ENCODE data around the gene CYB5R2. TPM values are rescaled to one million over a fixed set of nuclear protein-coding genes. Genes with fewer than 3 reads are reported as not detected.

The CYB5R2 gene
- total RNA-seq (2022; extraction: Qiagen RNA extraction; ENCODE audit: low read depth): 3.8 to 5.5 TPM (median 4.5 TPM) in 5 replicates

GRCh38 chr11:7672960-7673723 is at the start of gene CYB5R2:
TSS of gene CYB5R2 (minus strand) at chr11:7673500. CDS start at chr11:7672825, 675 bp downstream.

GRCh38 chr11:7706377-7706776 is 33.1 kb upstream of the CYB5R2 start, which contains the start of gene OVCH2:
TSS of gene OVCH2 (minus strand) at chr11:7706477. CDS start at chr11:7706394, 83 bp downstream.

Other genes starting within 250 kb of the CYB5R2 start
- 0.02 TPM in 1 of 5 replicates, not detected in the others for gene OLFML1, start 188.0 kb downstream of the CYB5R2 start, total RNA-seq (2022; extraction: Qiagen RNA extraction; ENCODE audit: low read depth)
- 11.4 to 15.5 TPM (median 12.0 TPM) in 5 replicates for gene PPFIBP2, start 159.5 kb downstream of the CYB5R2 start, total RNA-seq (2022; extraction: Qiagen RNA extraction; ENCODE audit: low read depth)
- gene OVCH2, start 33.0 kb upstream of the CYB5R2 start, total RNA-seq (2022; extraction: Qiagen RNA extraction; ENCODE audit: low read depth): not detected in 5 replicates
- not detected in 5 replicates for gene OR5P2, start 123.4 kb upstream of the CYB5R2 start, total RNA-seq (2022; extraction: Qiagen RNA extraction; ENCODE audit: low read depth)
- not detected in 5 replicates for gene OR5P3, start 157.3 kb upstream of the CYB5R2 start, total RNA-seq (2022; extraction: Qiagen RNA extraction; ENCODE audit: low read depth)